IMR-90 (cell line): ENCODE results near the gene TGFB2. TPM values are rescaled to one million over a fixed set of nuclear protein-coding genes. Genes with fewer than 3 reads are reported as not detected.

Source experiments
- ATAC-seq: fragments of 200-7000 bp; cut with Tn5 transposase; 2 replicates; pipeline ENCODE4 v1.9.1; 2020; ENCODE audit warnings: low read depth, mild to moderate bottlenecking, moderate library complexity
- BruUV-seq: library from RNA; stranded (reverse); fragments of 400-500 nt; replicated peaks from 2 replicates; lab custom pipeline; 2021; lab: Mats Ljungman, UMichigan
- CTCF ChIA-PET: fragments of 300-600 bp; formaldehyde crosslinking; extraction: SDS; loops from one replicate; lab custom pipeline; 2021; ENCODE audit warnings: antibody characterized with exemption; lab: Yijun Ruan, JAX
- POLR2A ChIA-PET: fragments of 300-600 bp; sonication (Branson Sonifier 250); formaldehyde crosslinking; loops from one replicate; lab custom pipeline; 2022; ENCODE audit warnings: antibody characterized with exemption; ENCODE audit not compliant: unreplicated experiment; lab: Charles Lee
- DNase-seq: peaks from one replicate; pipeline ENCODE4 v3.0.0; 2013
- H2AFZ ChIP-seq: replicated peaks from 2 replicates; pipeline ENCODE3; 2013; ENCODE audit warnings: low read length, mild to moderate bottlenecking; ENCODE audit not compliant: poor library complexity
- H2AK5ac ChIP-seq: 2 replicates; pipeline ENCODE4 v1.6.1; 2013; ENCODE audit warnings: low read depth, low read length, inconsistent platforms
- H2AK9ac ChIP-seq: replicated peaks from 2 replicates; pipeline ENCODE3; 2013; ENCODE audit warnings: mild to moderate bottlenecking, low read depth, low read length, moderate library complexity; ENCODE audit not compliant: poor library complexity
- H2BK120ac ChIP-seq: 2 replicates; pipeline ENCODE4 v1.6.1; 2013; ENCODE audit warnings: low read depth, low read length, inconsistent platforms
- H2BK15ac ChIP-seq: 3 replicates; pipeline ENCODE4 v1.6.1; 2013; ENCODE audit warnings: low read depth, low read length, inconsistent platforms
- H2BK20ac ChIP-seq: 2 replicates; pipeline ENCODE4 v1.6.1; 2013; ENCODE audit warnings: low read depth, mild to moderate bottlenecking, inconsistent platforms, low read length, moderate library complexity
- H2BK5ac ChIP-seq: 2 replicates; pipeline ENCODE4 v1.6.1; 2013; ENCODE audit warnings: mild to moderate bottlenecking, low read depth, low read length, inconsistent platforms; ENCODE audit not compliant: poor library complexity, severe bottlenecking
- H3K14ac ChIP-seq: replicated peaks from 2 replicates; pipeline ENCODE4 v1.6.1; 2013; ENCODE audit warnings: low read depth, low read length, inconsistent platforms
- H3K18ac ChIP-seq: 2 replicates; pipeline ENCODE4 v1.6.1; 2013; ENCODE audit warnings: low read depth, low read length, control low read depth
- H3K23ac ChIP-seq: 2 replicates; pipeline ENCODE4 v1.6.1; 2013; ENCODE audit warnings: low read depth, low read length, inconsistent platforms
- H3K27ac ChIP-seq: 2 replicates; pipeline ENCODE4 v1.5.1; 2013; ENCODE audit warnings: mild to moderate bottlenecking, control low read depth, low read length; ENCODE audit not compliant: insufficient read depth
- H3K27me3 ChIP-seq: 2 replicates; pipeline ENCODE4 v1.6.1; 2013; ENCODE audit warnings: low read length; ENCODE audit not compliant: control insufficient read depth, insufficient read depth
- H3K36me3 ChIP-seq: 2 replicates; pipeline ENCODE4 v1.6.1; 2013; ENCODE audit warnings: low read length, mixed read lengths; ENCODE audit not compliant: control insufficient read depth, insufficient read depth
- H3K4ac ChIP-seq: 2 replicates; pipeline ENCODE4 v1.6.1; 2013; ENCODE audit warnings: low read depth, low read length, inconsistent platforms
- H3K4me1 ChIP-seq: 2 replicates; pipeline ENCODE4 v1.6.1; 2013; ENCODE audit warnings: low read length, mixed read lengths; ENCODE audit not compliant: control insufficient read depth, insufficient read depth
- H3K4me2 ChIP-seq: 2 replicates; pipeline ENCODE4 v1.6.1; 2013; ENCODE audit warnings: low read depth, mild to moderate bottlenecking, control low read depth, low read length, moderate library complexity
- H3K4me3 ChIP-seq: 2 replicates; pipeline ENCODE4 v1.5.1; 2013; ENCODE audit warnings: low read depth, mild to moderate bottlenecking, control low read depth, low read length, moderate library complexity; ENCODE audit not compliant: insufficient read depth
- H3K56ac ChIP-seq: 2 replicates; pipeline ENCODE4 v1.6.1; 2013; ENCODE audit warnings: low read length, inconsistent platforms; ENCODE audit not compliant: insufficient read depth; ENCODE audit errors: extremely low read depth
- H3K79me1 ChIP-seq, 2 experiments: 2 replicates each; pipeline ENCODE4 v1.6.1; 2013; ENCODE audit warnings: low read length in 2 of 2, inconsistent platforms in 1 of 2, low read depth in 1 of 2
- H3K9ac ChIP-seq: 2 replicates; pipeline ENCODE4 v1.6.1; 2013; ENCODE audit warnings: low read depth, low read length, control low read depth
- H3K9me1 ChIP-seq: 2 replicates; pipeline ENCODE4 v1.6.1; 2013; ENCODE audit warnings: low read length, inconsistent platforms; ENCODE audit not compliant: insufficient read depth
- H3K9me3 ChIP-seq: 2 replicates; pipeline ENCODE4 v1.6.1; 2013; ENCODE audit warnings: low read length; ENCODE audit not compliant: control insufficient read depth, insufficient read depth
- H4K20me1 ChIP-seq: 2 replicates; pipeline ENCODE4 v1.6.1; 2013; ENCODE audit warnings: low read length, inconsistent platforms; ENCODE audit not compliant: insufficient read depth
- H4K5ac ChIP-seq: 2 replicates; pipeline ENCODE4 v1.6.1; 2013; ENCODE audit warnings: mild to moderate bottlenecking, low read depth, low read length, control low read depth
- H4K8ac ChIP-seq, 2 experiments: 2 replicates each; pipeline ENCODE4 v1.6.1; 2013; ENCODE audit warnings: low read depth in 2 of 2, low read length in 2 of 2, control low read depth in 1 of 2, inconsistent platforms in 1 of 2
- H4K91ac ChIP-seq: 2 replicates; pipeline ENCODE4 v1.6.1; 2013; ENCODE audit warnings: low read depth, low read length, inconsistent platforms; ENCODE audit not compliant: insufficient read depth
- CHD1 ChIP-seq: IDR thresholded peaks from 2 replicates; pipeline ENCODE4 v1.6.1; 2012; ENCODE audit warnings: low read depth, low read length, improper control_type of control experiment
- CTCF ChIP-seq: conservative IDR thresholded peaks from 2 replicates; pipeline ENCODE4 v1.5.1; 2012; ENCODE audit warnings: mild to moderate bottlenecking, low read depth, low read length, improper control_type of control experiment
- ELK1 ChIP-seq: fragments of 150-350 bp; IDR thresholded peaks from 2 replicates; pipeline ENCODE4 v1.6.1; 2016; ENCODE audit warnings: low read depth, mild to moderate bottlenecking, low read length, moderate library complexity, borderline replicate concordance
- FOS ChIP-seq: fragments of 150-350 bp; IDR thresholded peaks from 2 replicates; pipeline ENCODE4 v1.6.1; 2016; ENCODE audit warnings: low read depth, low read length
- MAFK ChIP-seq: IDR thresholded peaks from 2 replicates; pipeline ENCODE4 v1.6.1; 2012; ENCODE audit warnings: low read depth, low read length, improper control_type of control experiment
- MAZ ChIP-seq: IDR thresholded peaks from 2 replicates; pipeline ENCODE4 v1.6.1; 2012; ENCODE audit warnings: low read depth, mild to moderate bottlenecking, low read length, improper control_type of control experiment, moderate library complexity, borderline replicate concordance
- MXI1 ChIP-seq: IDR thresholded peaks from 2 replicates; pipeline ENCODE4 v1.6.1; 2012; ENCODE audit warnings: low read depth, mild to moderate bottlenecking, low read length, moderate library complexity, borderline replicate concordance
- NFE2L2 ChIP-seq: fragments of 150-350 bp; IDR thresholded peaks from 2 replicates; pipeline ENCODE4 v1.6.1; 2016; ENCODE audit warnings: low read depth, mild to moderate bottlenecking, low read length
- RAD21 ChIP-seq: IDR thresholded peaks from 2 replicates; pipeline ENCODE4 v1.6.1; 2012; ENCODE audit warnings: low read length, improper control_type of control experiment
- RCOR1 ChIP-seq: IDR thresholded peaks from 2 replicates; pipeline ENCODE4 v1.6.1; 2012; ENCODE audit warnings: mild to moderate bottlenecking, low read length, improper control_type of control experiment; ENCODE audit not compliant: insufficient replicate concordance
- SMC3 ChIP-seq: fragments of 150-350 bp; IDR thresholded peaks from 2 replicates; pipeline ENCODE4 v1.6.1; 2016; ENCODE audit warnings: low read depth, mild to moderate bottlenecking, antibody characterized with exemption, low read length, moderate library complexity
- WGBS, 2 experiments: methylation state at CpG; one replicate each; pipeline versions ENCODE4 v1.1.5 to v1.1.7; 2013; ENCODE audit warnings: missing lambda C conversion rate in 2 of 2; ENCODE audit not compliant: insufficient read length in 1 of 2; ENCODE audit errors: extremely low coverage in 2 of 2; 5-methylcytosine and 5-hydroxymethylcytosine counted together
- dilution Hi-C: fragments of 300-500 bp; cut with HindIII; formaldehyde crosslinking; loops from one replicate; pipeline ENCODE4 v1.14.3; 2018; ENCODE audit warnings: low sequenced_read_pairs; ENCODE audit not compliant: unreplicated experiment
- in situ Hi-C: fragments of 300-500 bp; cut with MboI; formaldehyde crosslinking; loops from 3 replicates; pipeline ENCODE4 v1.14.3; 2019; ENCODE audit warnings: low sequenced_read_pairs, inconsistent platforms, mixed read lengths
- intact Hi-C: fragments of 100-400 bp; cut with micrococcal nuclease; formaldehyde crosslinking; loops from 2 replicates; pipeline ENCODE4 v1.10.0; 2022
- polyA plus RNA-seq, 3 experiments: library from polyadenylated mRNA; depleted of rRNA; stranded (reverse); fragments of >200 nt; gene quantifications; 2 replicates each; pipeline ENCODE4 v1.2.3, GENCODE V29; 2012; ENCODE audit warnings: low replicate concordance in 1 of 3
- total RNA-seq: library from RNA; depleted of rRNA; stranded (reverse); fragments of >200 nt; gene quantifications from 2 replicates; pipeline ENCODE4 v1.2.3, GENCODE V29; 2012

The TGFB2 gene
- total and polyA plus RNA-seq, 2 of the 4 experiments (the other 2 are of a cell fraction): 3.7 to 3.8 TPM

- no peak for TF ChIP-seq RCOR1
- TF ChIP-seq RAD21: no peak
- TF ChIP-seq CHD1: no peak
Measured at GRCh38 chr1:218357893-218358232, 12.7 kb downstream of the TGFB2 start (continued).

GRCh38 chr1:218361298-218362065 lies 16.3 kb downstream of the TGFB2 start:
- H4K20me1 ChIP-seq: no peaks in the 10 kb centered on the region
- POLR2A ChIA-PET: no interaction called here
- no peak overlapping the region for H2BK5ac ChIP-seq
- TF ChIP-seq FOS (no peak), RCOR1 (no peak), ELK1 (no peak), MXI1 (no peak), MAFK (no peak), MAZ (no peak), SMC3 (peak; percentile 84), NFE2L2 (no peak), CTCF (peak; percentile 83)

More at GRCh38 chr1:218361298-218362065, 16.3 kb downstream of the TGFB2 start:
- dilution Hi-C loops (no loop called here), intact Hi-C loops (loop anchor here (1.0 kb wide), 1 partner anchor 706 kb away; no protein-coding TSS in a partner anchor), in situ Hi-C loops (no loop called here)
- Histone ChIP-seq H2AK5ac (no peak overlapping the region), H3K9me3 (no peaks in the 10 kb centered on the region), H3K4me3 (no peak overlapping the region), H3K4me2 (no peak overlapping the region; the same call in 1 of the 2 replicates), H3K27ac (no peak overlapping the region), H2AK9ac (no peak overlapping the region), H3K4ac (peak overlapping the region; percentile 2; the same call in 1 of the 2 replicates), H3K27me3 (no peaks in the 10 kb centered on the region), H2BK120ac (no peak overlapping the region), H2BK20ac (no peak overlapping the region), H2BK15ac (peak overlapping the region; percentile 2; the same call in 1 of the 3 replicates), H4K91ac (peak overlapping the region; percentile 5; the same call in 1 of the 2 replicates), H4K5ac (0 out of 2 replicates have a peak overlapping the region, but pooled peaks have one; percentile 12), H3K56ac (no peak overlapping the region), H3K36me3 (no peaks in the 10 kb centered on the region; the same call in 1 of the 2 replicates), H3K9ac (no peak overlapping the region), H4K8ac (no peak overlapping the region), H3K4me1 (peaks cover 23% of the 10 kb centered on the region), H3K23ac (0 out of 2 replicates have a peak overlapping the region, but pooled peaks have one; percentile 31), H2AFZ (no peak overlapping the region), H3K79me1 (peaks cover 6% of the 10 kb centered on the region in 2 experiments; a peak in 1 of 4 replicates), H3K14ac (no peak overlapping the region), H3K9me1 (0 out of 2 replicates have a peak, but pooled peaks cover 6% of the 10 kb centered on the region), H3K18ac (0 out of 2 replicates have a peak overlapping the region, but pooled peaks have one; percentile 3)
- peak; percentile 59; the same call in 1 of the 2 replicates for ATAC-seq
- peak; percentile 80 for DNase-seq
- no CpG with 5 or more reads among the region's 7 CpGs for WGBS, 2 experiments
- CTCF ChIA-PET: no interaction called here
- BruUV-seq: no TSS peak
